ENCODE measurements around the gene CUEDC1.

Gene CUEDC1

DNA sequence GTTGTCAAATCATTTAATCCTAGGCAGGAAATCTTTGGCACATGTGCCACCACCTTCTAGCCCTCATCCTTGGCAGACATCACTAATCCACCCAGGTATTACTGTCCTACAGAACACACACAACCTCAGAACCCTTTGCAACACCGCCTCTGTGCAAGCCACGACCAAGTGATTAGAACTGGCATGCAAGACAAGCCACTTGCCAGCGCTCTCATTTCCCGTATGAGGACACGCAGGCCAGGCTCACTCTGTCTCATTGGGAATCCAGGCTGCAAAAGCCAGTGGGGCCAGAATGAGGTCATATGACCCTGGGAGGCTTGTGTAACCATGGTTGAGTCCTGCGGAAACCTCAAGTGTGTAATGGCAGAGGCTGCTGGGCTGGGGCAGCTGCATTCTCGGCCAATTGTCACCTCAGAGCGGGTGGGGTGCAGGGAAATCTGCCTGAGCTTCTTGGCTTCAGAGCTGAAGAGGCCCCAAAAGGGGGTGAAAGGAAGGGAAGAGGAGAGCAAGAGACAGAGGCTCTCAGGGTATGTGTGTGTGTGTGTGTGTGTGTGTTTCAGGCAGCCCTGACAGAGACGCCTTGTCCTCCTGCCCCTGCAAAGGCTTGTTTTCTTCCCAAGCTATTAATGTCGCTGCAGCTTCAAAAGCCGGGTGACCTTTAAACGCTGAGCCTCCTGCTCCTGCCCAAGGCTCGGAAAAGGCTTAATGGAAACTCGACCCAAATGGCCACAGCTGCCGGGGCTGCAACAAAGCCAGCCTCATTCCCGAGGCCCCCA, 62.2 kb downstream of the CUEDC1 start:
- Histone ChIP-seq H3K9me3 (ENCODE audit: control insufficient read depth, low read length) (no peaks in the 10 kb centered on the region), H3K27ac (peak overlapping the region; percentile 25), H3K9ac (no peak overlapping the region), H3K4me1 (peaks cover 16% of the 10 kb centered on the region), H3K4me2 (ENCODE audit: low read length) (no peak overlapping the region), H3K36me3 (ENCODE audit: control insufficient read depth, insufficient read depth, low read length) (no peaks in the 10 kb centered on the region), H3K4me3 (ENCODE audit: low read depth, low read length) (no peak overlapping the region), H3K79me2 (no peaks in the 10 kb centered on the region), H2AFZ (peak overlapping the region; percentile 43), H3K27me3 (ENCODE audit: control insufficient read depth, insufficient read depth, low read length) (no peaks in the 10 kb centered on the region)
- TF ChIP-seq, protein P1, sequence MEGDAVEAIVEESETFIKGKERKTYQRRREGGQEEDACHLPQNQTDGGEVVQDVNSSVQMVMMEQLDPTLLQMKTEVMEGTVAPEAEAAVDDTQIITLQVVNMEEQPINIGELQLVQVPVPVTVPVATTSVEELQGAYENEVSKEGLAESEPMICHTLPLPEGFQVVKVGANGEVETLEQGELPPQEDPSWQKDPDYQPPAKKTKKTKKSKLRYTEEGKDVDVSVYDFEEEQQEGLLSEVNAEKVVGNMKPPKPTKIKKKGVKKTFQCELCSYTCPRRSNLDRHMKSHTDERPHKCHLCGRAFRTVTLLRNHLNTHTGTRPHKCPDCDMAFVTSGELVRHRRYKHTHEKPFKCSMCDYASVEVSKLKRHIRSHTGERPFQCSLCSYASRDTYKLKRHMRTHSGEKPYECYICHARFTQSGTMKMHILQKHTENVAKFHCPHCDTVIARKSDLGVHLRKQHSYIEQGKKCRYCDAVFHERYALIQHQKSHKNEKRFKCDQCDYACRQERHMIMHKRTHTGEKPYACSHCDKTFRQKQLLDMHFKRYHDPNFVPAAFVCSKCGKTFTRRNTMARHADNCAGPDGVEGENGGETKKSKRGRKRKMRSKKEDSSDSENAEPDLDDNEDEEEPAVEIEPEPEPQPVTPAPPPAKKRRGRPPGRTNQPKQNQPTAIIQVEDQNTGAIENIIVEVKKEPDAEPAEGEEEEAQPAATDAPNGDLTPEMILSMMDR (IDR thresholded peaks at IDR 0.05): no peak

DNA sequence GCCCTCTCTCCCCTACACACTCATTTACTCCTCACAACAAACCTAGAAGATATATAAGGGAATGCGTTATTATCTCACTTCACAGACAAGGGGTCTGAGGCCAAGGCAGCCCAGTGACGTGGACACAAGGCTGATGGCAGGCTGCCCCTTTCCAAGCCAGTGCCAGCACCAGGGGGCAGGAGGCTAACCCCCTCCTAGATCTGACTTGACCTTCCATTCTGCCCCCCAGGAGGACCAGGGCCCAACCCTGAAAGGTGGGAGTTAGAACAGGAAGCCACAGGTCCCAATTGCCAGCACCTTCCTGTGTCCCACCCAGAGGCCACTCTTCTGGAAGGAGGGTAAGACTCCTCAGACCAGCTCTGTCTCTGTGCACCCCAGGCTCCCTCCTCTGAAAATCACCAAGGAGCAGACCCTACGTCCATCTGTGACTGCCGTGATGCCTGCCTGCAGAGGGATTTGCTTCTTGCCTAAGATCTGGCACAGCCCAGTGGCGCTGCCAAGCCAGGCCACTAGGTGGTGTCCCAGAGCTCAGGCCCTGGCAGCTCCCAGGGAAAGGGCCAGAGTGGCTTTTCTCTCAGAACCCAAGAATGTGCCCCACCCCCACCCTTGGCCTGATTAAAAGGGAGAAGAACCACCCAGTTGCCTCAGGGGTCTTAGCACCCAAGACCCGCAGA, 62.9 kb downstream of the CUEDC1 start:
- no peak overlapping the region for H3K4me3 ChIP-seq (ENCODE audit: low read depth, low read length)
- no peaks in the 10 kb centered on the region for H3K79me2 ChIP-seq
- H3K27me3 ChIP-seq (ENCODE audit: control insufficient read depth, insufficient read depth, low read length): no peaks in the 10 kb centered on the region
- H3K9ac ChIP-seq: no peak overlapping the region
- H2AFZ ChIP-seq: no peak overlapping the region
- peaks cover 16% of the 10 kb centered on the region for H3K4me1 ChIP-seq
- no peaks in the 10 kb centered on the region for H3K9me3 ChIP-seq (ENCODE audit: control insufficient read depth, low read length)
- H3K27ac ChIP-seq: peak overlapping the region; percentile 25
- no peaks in the 10 kb centered on the region for H3K36me3 ChIP-seq (ENCODE audit: control insufficient read depth, insufficient read depth, low read length)
- TF ChIP-seq, protein P1 (IDR thresholded peaks at IDR 0.05): peak; percentile 97
- H3K4me2 ChIP-seq (ENCODE audit: low read length): no peak overlapping the region

DNA sequence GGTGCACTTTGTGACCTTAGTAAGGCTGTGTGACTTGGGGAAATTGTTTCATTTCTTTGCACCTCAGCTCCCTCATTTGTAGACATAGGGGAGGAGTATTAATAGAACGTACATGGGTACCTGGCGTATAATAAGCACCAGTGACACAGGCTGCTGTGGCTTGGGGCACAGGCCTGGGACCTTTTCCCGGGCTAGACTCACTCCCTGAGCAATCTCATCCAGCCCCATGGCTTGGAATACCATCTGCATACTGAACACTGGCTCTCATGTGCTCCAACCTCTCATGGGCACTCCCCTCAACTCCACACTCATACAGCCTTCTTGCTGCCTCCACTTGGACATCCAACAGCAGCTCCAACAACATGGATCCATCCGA, 64.4 kb downstream of the CUEDC1 start:
- H3K4me2 ChIP-seq (ENCODE audit: low read length): no peak overlapping the region
- H3K27ac ChIP-seq: peak overlapping the region; percentile 50
- peak overlapping the region; percentile 65 for H2AFZ ChIP-seq
- TF ChIP-seq, protein P1 (IDR thresholded peaks at IDR 0.05): no peak
- peaks cover 2% of the 10 kb centered on the region for H3K79me2 ChIP-seq
- no peaks in the 10 kb centered on the region for H3K9me3 ChIP-seq (ENCODE audit: control insufficient read depth, low read length)
- no peaks in the 10 kb centered on the region for H3K27me3 ChIP-seq (ENCODE audit: control insufficient read depth, insufficient read depth, low read length)
- H3K4me3 ChIP-seq (ENCODE audit: low read depth, low read length): no peak overlapping the region
- H3K36me3 ChIP-seq (ENCODE audit: control insufficient read depth, insufficient read depth, low read length): no peaks in the 10 kb centered on the region
- peaks cover 16% of the 10 kb centered on the region for H3K4me1 ChIP-seq
- H3K9ac ChIP-seq: no peak overlapping the region

DNA sequence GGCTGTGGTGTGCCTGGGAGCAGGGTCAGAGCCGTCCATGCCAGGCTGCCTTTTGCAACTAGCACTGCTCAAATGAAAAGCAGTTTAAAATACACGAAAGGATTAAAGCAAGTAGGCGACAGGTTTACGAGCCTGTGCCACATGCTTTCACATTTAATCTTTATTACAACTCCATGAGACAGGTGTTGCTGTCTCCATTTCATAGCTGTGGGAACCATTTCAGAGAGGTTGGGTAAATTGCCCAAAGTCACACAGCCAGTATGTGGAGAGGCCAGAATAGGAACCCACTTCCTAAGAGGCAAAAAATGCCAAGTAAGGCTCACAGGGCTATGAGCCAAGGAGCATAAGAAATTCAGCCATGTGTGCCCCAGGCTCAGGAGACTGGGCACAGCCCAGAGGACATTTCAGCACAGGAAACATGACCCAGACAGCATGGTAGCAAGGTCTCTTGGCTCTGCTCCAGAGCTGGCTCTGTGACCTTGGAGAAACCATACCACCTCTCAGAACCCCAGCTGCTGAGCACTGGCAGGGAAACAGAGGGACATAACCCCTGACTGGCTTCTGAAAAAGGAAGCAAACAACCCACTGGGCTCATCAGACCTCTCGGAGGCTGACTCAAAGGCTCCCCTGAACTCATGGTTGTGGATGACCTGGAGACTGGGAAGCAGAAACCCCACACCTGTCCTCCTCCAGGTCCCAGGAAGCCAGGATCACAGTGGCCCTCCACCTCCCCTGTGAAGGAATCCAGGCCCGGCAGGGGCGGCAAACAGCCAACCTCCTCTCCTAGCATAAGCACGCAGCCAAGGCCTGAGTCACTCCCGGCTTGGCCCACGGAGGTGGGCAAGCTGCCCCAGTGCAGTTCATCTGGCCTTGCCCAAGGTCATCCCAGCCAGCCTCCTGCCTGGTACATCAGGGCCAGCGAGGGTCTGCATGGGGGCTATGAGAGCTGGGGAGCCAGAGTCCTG, 65.0 kb downstream of the CUEDC1 start:
- peaks cover 2% of the 10 kb centered on the region for H3K79me2 ChIP-seq
- H3K9ac ChIP-seq: no peak overlapping the region
- H3K9me3 ChIP-seq (ENCODE audit: control insufficient read depth, low read length): no peaks in the 10 kb centered on the region
- no peak overlapping the region for H3K4me3 ChIP-seq (ENCODE audit: low read depth, low read length)
- H3K4me1 ChIP-seq: peaks cover 16% of the 10 kb centered on the region
- no peaks in the 10 kb centered on the region for H3K27me3 ChIP-seq (ENCODE audit: control insufficient read depth, insufficient read depth, low read length)
- no peaks in the 10 kb centered on the region for H3K36me3 ChIP-seq (ENCODE audit: control insufficient read depth, insufficient read depth, low read length)
- H2AFZ ChIP-seq: peak overlapping the region; percentile 65
- no peak overlapping the region for H3K4me2 ChIP-seq (ENCODE audit: low read length)
- TF ChIP-seq, protein P1 (IDR thresholded peaks at IDR 0.05): no peak
- H3K27ac ChIP-seq: peak overlapping the region; percentile 50

Data from parathyroid adenoma (tissue), 2 donors.